Right lung (tissue), 5 donors: ENCODE results near the gene KLHL6. TPM values are rescaled to one million over a fixed set of nuclear protein-coding genes. Genes with fewer than 3 reads are reported as not detected.
A peak's percentile ranks its signal among the peaks of the same experiment; 100 is the strongest.

Source experiments
- DNase-seq, 2 donors: peaks; one replicate each; pipeline ENCODE4 v3.0.0-alpha.2; 2013
- polyA plus RNA-seq, 5 donors: library from polyadenylated mRNA; unstranded; fragments of 120-200 nt; gene quantifications; one replicate each; pipeline versions ENCODE4 v1.2.1 to v1.2.3, GENCODE V29; 2013; ENCODE audit warnings: inconsistent platforms in 1 of 5, low replicate concordance in 1 of 5; ENCODE audit not compliant: insufficient read length in 5 of 5, insufficient read depth in 1 of 5

Gene KLHL6
- polyA plus RNA-seq, 5 donors, result 1.5 to 2.3 (median 1.9) TPM

DNA sequence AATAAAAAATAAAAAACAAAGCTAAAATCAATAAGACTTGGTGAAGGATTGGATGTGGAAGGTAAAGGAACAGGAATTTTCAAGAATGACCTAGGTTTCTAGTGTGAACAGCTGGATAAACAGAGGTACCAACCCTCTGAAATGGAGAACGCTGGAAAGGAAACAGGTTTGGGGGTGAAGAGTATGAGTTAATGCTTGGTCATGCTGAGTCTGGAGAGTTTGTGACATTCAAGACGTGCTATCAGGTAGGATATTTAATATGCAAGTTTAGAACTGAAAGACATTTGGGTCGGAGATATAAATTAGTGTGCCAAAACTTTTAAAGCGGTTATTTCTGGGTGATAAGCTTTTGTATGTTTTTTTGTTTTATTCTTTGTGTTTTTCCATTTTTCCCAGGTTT is 11.4 kb upstream of the KLHL6 start:
- DNase-seq, result no peak

- DNase-seq, result no peak
Observed at GRCh38 chr3:183564046-183564445, 8.5 kb upstream of the KLHL6 start.

- no peak for DNase-seq
Observed at GRCh38 chr3:183563536-183563874, 8.0 kb upstream of the KLHL6 start.

GRCh38 chr3:183560607-183561006 is 5.1 kb upstream of the KLHL6 start:
- DNase-seq, result no peak

- DNase-seq, result no peak
Observed at GRCh38 chr3:183558495-183558894, 3.0 kb upstream of the KLHL6 start.

DNA sequence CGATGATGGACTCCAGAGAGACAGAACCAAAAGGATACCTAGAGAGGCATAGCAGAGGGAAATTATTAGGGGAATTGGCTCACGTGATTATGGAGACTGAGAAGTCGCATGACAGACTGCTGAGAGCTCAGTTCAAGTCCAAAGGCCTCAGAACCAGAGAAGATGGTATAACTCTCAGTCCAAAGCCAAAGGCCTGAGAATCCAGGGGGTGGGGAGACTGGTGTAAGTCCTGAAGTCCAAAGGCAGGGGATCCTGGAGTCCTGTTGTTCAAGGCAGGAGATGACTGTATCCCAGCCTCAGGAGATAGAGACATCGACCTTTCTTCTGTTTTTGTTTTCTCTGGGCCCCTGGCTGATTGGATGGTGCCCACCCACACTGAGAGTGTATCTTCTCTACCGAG is 1.2 kb upstream of the KLHL6 start:
- DNase-seq, result no peak

GRCh38 chr3:183554377-183554776 is 1.1 kb downstream of the KLHL6 start:
- no peak for DNase-seq

- no peak for DNase-seq
Observed at GRCh38 chr3:183553334-183554026, 2.0 kb downstream of the KLHL6 start.

DNA sequence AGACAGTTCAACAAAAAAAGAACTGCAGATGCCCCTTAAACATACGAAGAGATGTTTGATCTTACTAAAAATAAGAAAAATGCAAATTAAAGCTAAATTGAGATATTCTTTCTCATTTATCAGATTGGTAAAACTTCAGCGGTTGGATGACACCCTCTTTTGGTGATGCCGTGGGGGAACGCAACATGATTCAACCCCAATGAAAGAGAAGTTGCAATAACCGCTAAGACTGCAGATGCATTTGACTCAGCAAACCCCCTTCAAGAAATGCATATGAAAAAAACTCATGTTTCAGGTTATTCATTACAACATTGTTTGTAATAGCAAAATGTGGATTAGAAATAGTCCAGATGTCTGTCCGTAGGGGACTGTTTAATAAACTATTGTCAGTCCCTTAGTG is 3.6 kb downstream of the KLHL6 start:
- no peak for DNase-seq

- no peak for DNase-seq
Observed at GRCh38 chr3:183548262-183548769, 7.2 kb downstream of the KLHL6 start.

DNA sequence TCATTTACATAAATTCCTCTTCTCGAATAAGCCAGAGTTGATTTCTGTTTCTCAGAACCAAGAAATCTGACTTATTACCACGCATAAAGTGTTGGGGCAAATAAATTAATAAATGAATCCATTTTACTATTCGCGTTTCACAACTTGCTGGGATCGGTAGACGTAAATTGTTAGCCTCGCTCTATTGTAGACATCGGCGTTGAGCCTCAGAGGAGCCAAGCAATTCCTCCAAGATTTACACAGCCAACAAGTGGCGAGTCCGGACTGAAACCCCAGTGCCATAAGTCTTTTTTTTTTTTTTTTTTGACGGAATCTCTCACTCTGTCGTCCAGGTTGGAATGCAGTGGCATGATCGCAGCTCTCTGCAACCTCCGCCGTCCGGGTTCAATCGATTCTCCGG is 8.9 kb downstream of the KLHL6 start:
- DNase-seq, result no peak

- no peak for DNase-seq
Observed at GRCh38 chr3:183545708-183546107, 9.8 kb downstream of the KLHL6 start.

GRCh38 chr3:183542355-183542754 is 13.2 kb downstream of the KLHL6 start:
- no peak for DNase-seq

DNA sequence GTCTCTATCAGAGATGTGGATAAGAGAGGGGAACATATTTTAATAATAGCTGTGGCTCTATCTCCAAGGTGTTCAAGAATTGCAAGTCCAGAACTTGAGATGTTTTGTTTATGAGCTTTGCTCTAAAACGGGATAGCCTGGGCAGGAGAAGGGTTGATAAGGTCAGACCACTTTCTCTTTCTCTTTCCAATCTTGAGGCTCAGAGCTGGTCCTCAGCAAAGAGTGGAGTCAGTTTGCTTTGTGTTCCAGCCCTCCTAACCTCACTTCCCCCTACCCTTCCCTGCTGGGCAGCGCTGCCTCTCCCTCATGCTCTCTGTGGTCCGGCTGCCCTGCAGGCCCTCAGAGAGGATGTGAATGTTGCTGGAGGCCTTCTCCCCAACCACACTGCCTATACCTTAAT is 13.8 kb downstream of the KLHL6 start:
- no peak for DNase-seq

GRCh38 chr3:183541235-183541655 is 14.3 kb downstream of the KLHL6 start:
- DNase-seq, result no peak

- DNase-seq, result no peak
Observed at GRCh38 chr3:183540501-183541234, 14.8 kb downstream of the KLHL6 start.

- DNase-seq, result no peak
Observed at GRCh38 chr3:183539811-183540210, 15.7 kb downstream of the KLHL6 start.

DNA sequence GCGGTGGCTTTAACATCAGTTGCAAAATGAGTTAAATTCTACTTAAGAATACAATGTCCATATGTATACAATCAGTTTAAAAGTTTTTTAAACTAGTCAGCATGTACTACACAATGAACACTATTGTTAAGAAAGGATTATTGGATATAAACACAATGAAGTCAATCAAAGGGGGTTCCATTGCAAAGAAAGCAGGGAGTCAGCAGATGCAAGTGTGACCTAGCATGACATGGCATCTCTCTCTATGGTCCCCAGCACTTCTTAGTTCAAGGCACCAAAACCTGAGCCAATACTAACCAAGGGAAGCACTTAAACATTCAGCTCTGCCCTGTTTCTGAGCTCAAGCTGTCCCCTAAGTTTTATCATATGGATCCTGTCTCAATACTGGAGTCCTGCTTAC is 17.0 kb downstream of the KLHL6 start:
- no peak for DNase-seq

- no peak for DNase-seq
Observed at GRCh38 chr3:183537295-183537730, 18.2 kb downstream of the KLHL6 start.

DNA sequence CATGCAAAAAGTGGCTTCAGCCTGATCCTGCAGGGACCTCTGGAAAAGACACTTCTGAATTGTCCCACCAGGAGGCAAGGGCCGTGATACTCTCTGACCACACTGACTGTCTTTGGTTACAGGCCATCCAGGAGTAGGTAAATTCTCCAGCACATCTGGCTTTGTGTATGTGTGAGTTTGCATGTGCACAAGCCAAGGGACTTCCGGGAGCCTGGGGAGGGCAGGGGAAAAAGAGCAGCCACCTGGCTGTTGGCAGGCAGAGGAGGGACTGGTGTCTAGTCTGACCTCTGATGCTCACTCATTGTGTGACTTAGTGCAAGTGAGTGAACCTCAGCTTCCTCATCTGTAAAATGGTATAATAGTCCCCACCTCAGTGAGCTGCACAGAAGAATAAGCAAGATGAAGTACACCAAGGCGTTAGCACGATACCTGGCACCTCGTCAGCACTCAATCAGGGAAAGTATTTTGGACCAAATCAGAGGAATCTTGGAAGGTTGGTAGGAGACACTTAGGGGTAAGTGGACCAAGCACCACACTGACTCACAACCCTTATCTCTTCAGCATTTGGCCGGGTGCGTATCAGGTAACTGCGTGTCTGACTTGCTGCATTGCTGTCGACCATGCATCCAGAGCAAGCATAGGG is 19.1 kb downstream of the KLHL6 start:
- DNase-seq, result no peak

DNA sequence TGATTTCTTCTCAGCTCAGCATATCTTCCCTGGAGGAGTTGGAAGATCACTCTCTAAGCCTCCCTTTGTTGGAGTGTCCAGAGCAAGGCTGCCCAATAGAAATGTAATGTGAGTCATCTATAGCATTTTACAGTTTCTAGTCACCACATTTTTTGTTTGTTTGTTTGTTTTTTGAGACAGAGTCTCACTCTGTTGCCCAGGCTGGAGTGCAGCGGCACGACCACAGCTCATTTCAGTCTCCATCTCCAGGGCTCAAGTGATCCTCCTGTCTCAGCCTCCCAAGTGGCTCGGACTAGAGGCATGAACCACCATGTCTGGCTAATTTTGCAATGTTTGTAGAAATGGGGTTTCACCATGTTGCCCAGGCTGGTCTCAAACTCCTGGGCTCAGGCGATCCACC is 21.3 kb downstream of the KLHL6 start:
- DNase-seq, result no peak

DNA sequence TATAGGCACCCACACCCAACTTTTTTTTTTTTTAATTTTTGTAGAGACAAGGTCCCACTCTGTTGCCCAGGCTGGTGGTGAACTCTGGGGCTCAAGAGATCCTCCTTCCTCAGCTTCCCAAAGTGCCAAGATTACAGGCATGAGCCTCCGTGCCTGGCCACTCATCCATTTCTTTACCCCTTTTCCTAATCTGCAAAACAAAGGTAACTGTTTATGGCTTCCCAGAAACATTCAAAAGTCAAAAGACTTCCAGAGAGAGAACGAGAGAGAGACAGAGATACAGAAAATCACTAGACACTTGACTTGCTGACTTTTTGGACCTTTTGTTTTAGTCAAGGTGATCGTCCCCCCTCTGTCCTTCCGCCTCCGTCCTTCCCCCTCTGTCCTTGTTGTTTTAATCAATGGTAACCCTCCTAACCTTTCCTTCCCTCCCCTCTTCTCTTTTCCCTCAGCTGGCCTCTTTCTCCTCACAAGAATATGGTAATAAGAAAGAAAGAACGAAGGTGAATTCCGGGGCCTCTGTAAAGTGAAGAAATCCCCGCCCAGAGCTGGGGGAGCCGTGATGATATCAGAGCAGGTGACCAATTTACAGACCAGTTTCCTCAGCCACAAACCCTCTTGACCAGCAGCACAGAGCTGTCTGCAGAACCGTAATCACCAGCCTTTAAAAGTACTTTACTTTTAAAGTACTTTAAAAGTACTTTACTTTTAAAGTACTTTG is 21.9 kb downstream of the KLHL6 start:
- peak in 1 of 2 donors; percentile 44 for DNase-seq
